A549 (cell line): Measurements from ENCODE around the gene PTRHD1.

Experiments used
- CBX8 ChIP-seq: fragments of 200-600 bp; sonication (generic); IDR thresholded peaks from 2 replicates; pipeline ENCODE4 v1.6.1; 2016
- CTCF ChIP-seq: fragments of >200 bp; sonication (Bioruptor Twin); formaldehyde crosslinking; IDR thresholded peaks from 3 replicates; pipeline ENCODE4 v1.5.1; 2016
- EP300 ChIP-seq, 2 experiments: fragments of >200 bp; sonication (Bioruptor Twin); formaldehyde crosslinking; IDR thresholded peaks; 2 replicates in 1 of 2; 3 replicates in 1 of 2; pipeline ENCODE4 v1.6.1; 2016 to 2017
- ESRRA ChIP-seq: fragments of 150-350 bp; IDR thresholded peaks from 2 replicates; pipeline ENCODE4 v1.6.1; 2014; ENCODE audit warnings: mild to moderate bottlenecking, low read length, borderline replicate concordance
- GATA3 ChIP-seq: IDR thresholded peaks from 2 replicates; pipeline ENCODE4 v1.6.1; 2012; ENCODE audit warnings: borderline replicate concordance
- KDM1A ChIP-seq: fragments of 200-600 bp; sonication (generic); IDR thresholded peaks from 2 replicates; pipeline ENCODE4 v1.6.1; 2016; ENCODE audit warnings: low read depth, mild to moderate bottlenecking
- KDM5A ChIP-seq: fragments of 200-600 bp; sonication (generic); IDR thresholded peaks from 2 replicates; pipeline ENCODE4 v1.6.1; 2016; ENCODE audit warnings: antibody characterized with exemption, mild to moderate bottlenecking
- MYC ChIP-seq: IDR thresholded peaks from 2 replicates; pipeline ENCODE4 v1.6.1; 2012; ENCODE audit warnings: mild to moderate bottlenecking, inconsistent platforms, low read length, improper control_type of control experiment, borderline replicate concordance
- POLR2A ChIP-seq: IDR thresholded peaks from 2 replicates; pipeline ENCODE4 v1.6.1; 2012; ENCODE audit warnings: mild to moderate bottlenecking, low read length
- RCOR1 ChIP-seq: fragments of 150-350 bp; IDR thresholded peaks from 2 replicates; pipeline ENCODE4 v1.6.1; 2014; ENCODE audit warnings: antibody characterized with exemption, low read length, low read depth
- REST ChIP-seq: fragments of 200-600 bp; sonication (generic); IDR thresholded peaks from 2 replicates; pipeline ENCODE4 v1.6.1; 2016; ENCODE audit warnings: antibody characterized with exemption, mild to moderate bottlenecking, moderate library complexity
- RFX5 ChIP-seq: fragments of 450-650 bp; IDR thresholded peaks from 2 replicates; pipeline ENCODE4 v1.7.1; 2014; ENCODE audit warnings: antibody characterized with exemption, mild to moderate bottlenecking, moderate library complexity
- RNF2 ChIP-seq: fragments of 200-600 bp; sonication (generic); IDR thresholded peaks from 2 replicates; pipeline ENCODE4 v1.6.1; 2016; ENCODE audit warnings: low read depth, mild to moderate bottlenecking, antibody characterized with exemption, moderate library complexity, borderline replicate concordance

GRCh38 chr2:24762518-24762917, 30.7 kb downstream of the PTRHD1 start:
- no peak for TF ChIP-seq CTCF
- no peak for TF ChIP-seq MYC
- no peak for TF ChIP-seq EP300 (IDR thresholded peaks at IDR 0.05)
- no peak for TF ChIP-seq GATA3
- TF ChIP-seq RCOR1 = no peak
- TF ChIP-seq CBX8 = no peak
- no peak for TF ChIP-seq REST
- no peak for TF ChIP-seq RFX5
- no peak for TF ChIP-seq POLR2A
- no peak for TF ChIP-seq ESRRA
- no peak for TF ChIP-seq RNF2
- no peak for TF ChIP-seq KDM5A
- TF ChIP-seq KDM1A = no peak
